Osteocyte (in vitro differentiated cells): ENCODE data around the gene KRT78. TPM values are rescaled to one million over a fixed set of nuclear protein-coding genes. Genes with fewer than 3 reads are reported as not detected.

Experiments used
- DNase-seq: peaks from one replicate; pipeline ENCODE4 v3.0.0; 2021; ENCODE audit warnings: mixed read lengths; ENCODE audit not compliant: unreplicated experiment; ENCODE audit errors: extremely low spot score
- H3K27ac Mint-ChIP-seq: one replicate; pipeline ENCODE4 v1.8.0; 2021; ENCODE audit warnings: mild to moderate bottlenecking, mixed read lengths; ENCODE audit not compliant: unreplicated experiment
- H3K27me3 Mint-ChIP-seq: one replicate; pipeline ENCODE4 v1.8.0; 2021; ENCODE audit warnings: mixed read lengths; ENCODE audit not compliant: unreplicated experiment
- H3K36me3 Mint-ChIP-seq: one replicate; pipeline ENCODE4 v1.8.0; 2021; ENCODE audit warnings: mixed read lengths; ENCODE audit not compliant: unreplicated experiment
- H3K4me1 Mint-ChIP-seq: one replicate; pipeline ENCODE4 v1.8.0; 2021; ENCODE audit warnings: mixed read lengths; ENCODE audit not compliant: unreplicated experiment
- H3K4me3 Mint-ChIP-seq: one replicate; pipeline ENCODE4 v1.8.0; 2021; ENCODE audit warnings: mild to moderate bottlenecking, moderate library complexity, mixed read lengths; ENCODE audit not compliant: unreplicated experiment
- H3K9me3 Mint-ChIP-seq: one replicate; pipeline ENCODE4 v1.8.0; 2021; ENCODE audit warnings: mixed read lengths; ENCODE audit not compliant: unreplicated experiment
- CTCF ChIP-seq: fragments of 200-600 bp; sonication (generic); IDR thresholded peaks from 2 replicates; pipeline ENCODE4 v1.5.0; 2021; ENCODE audit warnings: antibody characterized with exemption, mild to moderate bottlenecking, moderate library complexity
- total RNA-seq: library from RNA; stranded (reverse); gene quantifications from 2 replicates; pipeline ENCODE4 v1.2.1, GENCODE V29; 2021

KRT78 gene
- total RNA-seq, 1 donor from 2014 or later: not detected

- no peaks in the 10 kb centered on the region for H3K27me3 Mint-ChIP-seq
- peak; percentile 88 for DNase-seq
- peak overlapping the region; percentile 95 for H3K27ac Mint-ChIP-seq
- peaks cover 62% of the 10 kb centered on the region for H3K4me1 Mint-ChIP-seq
- no peak overlapping the region for H3K4me3 Mint-ChIP-seq
- H3K36me3 Mint-ChIP-seq: no peaks in the 10 kb centered on the region
- H3K9me3 Mint-ChIP-seq: no peaks in the 10 kb centered on the region
- no peak for TF ChIP-seq CTCF
These were observed 22.7 kb upstream of the KRT78 start for GRCh38 chr12:52871291-52872039.

- Mint-ChIP-seq H3K27ac (peak overlapping the region; percentile 95), H3K4me1 (peaks cover 58% of the 10 kb centered on the region), H3K27me3 (no peaks in the 10 kb centered on the region), H3K36me3 (no peaks in the 10 kb centered on the region), H3K4me3 (no peak overlapping the region), H3K9me3 (no peaks in the 10 kb centered on the region)
- TF ChIP-seq CTCF: peak; percentile 68
- DNase-seq: no peak
These were observed 21.8 kb upstream of the KRT78 start for GRCh38 chr12:52870361-52871290.

- no peak for DNase-seq
- peaks cover 39% of the 10 kb centered on the region for H3K4me1 Mint-ChIP-seq
- H3K27ac Mint-ChIP-seq: no peak overlapping the region
- no peak overlapping the region for H3K4me3 Mint-ChIP-seq
- H3K9me3 Mint-ChIP-seq: no peaks in the 10 kb centered on the region
- no peak for TF ChIP-seq CTCF
- H3K36me3 Mint-ChIP-seq: no peaks in the 10 kb centered on the region
- no peaks in the 10 kb centered on the region for H3K27me3 Mint-ChIP-seq
These were observed 18.8 kb upstream of the KRT78 start for GRCh38 chr12:52867642-52868041.

- TF ChIP-seq CTCF: no peak
- Mint-ChIP-seq H3K4me1 (peaks cover 34% of the 10 kb centered on the region), H3K27ac (no peak overlapping the region), H3K36me3 (no peaks in the 10 kb centered on the region), H3K27me3 (no peaks in the 10 kb centered on the region), H3K9me3 (no peaks in the 10 kb centered on the region), H3K4me3 (no peak overlapping the region)
- DNase-seq: no peak
These were observed 18.4 kb upstream of the KRT78 start for GRCh38 chr12:52867152-52867551.
